Stimulated activated CD8-positive, alpha-beta memory T cell treated with anti-CD3 and anti-CD28 coated beads, Interleukin-7, amount 100 ng/mL, for 48 hours (primary cell): Measurements from ENCODE around the gene PRPF18.
"Not testable (repeated sequence)": the region's sequence is repeated elsewhere in the genome, so short reads cannot be mapped to it uniquely, and the experiment has no call there.

Source experiments
- DNase-seq, 2 donors: peaks; one replicate each; pipeline ENCODE4 v3.0.0-alpha.2; 2020; ENCODE audit warnings: low read depth in 1 of 2; ENCODE audit errors: extremely low read depth in 1 of 2

PRPF18 gene, protein sequence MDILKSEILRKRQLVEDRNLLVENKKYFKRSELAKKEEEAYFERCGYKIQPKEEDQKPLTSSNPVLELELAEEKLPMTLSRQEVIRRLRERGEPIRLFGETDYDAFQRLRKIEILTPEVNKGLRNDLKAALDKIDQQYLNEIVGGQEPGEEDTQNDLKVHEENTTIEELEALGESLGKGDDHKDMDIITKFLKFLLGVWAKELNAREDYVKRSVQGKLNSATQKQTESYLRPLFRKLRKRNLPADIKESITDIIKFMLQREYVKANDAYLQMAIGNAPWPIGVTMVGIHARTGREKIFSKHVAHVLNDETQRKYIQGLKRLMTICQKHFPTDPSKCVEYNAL

GRCh38 chr10:13586676-13587355 lies at the start of gene PRPF18:
Gene PRPF18 (plus strand): TSS chr10:13586965. CDS start chr10:13587087, 122 bp downstream.
- DNase-seq, result peak; percentile 84 to 88

DNA sequence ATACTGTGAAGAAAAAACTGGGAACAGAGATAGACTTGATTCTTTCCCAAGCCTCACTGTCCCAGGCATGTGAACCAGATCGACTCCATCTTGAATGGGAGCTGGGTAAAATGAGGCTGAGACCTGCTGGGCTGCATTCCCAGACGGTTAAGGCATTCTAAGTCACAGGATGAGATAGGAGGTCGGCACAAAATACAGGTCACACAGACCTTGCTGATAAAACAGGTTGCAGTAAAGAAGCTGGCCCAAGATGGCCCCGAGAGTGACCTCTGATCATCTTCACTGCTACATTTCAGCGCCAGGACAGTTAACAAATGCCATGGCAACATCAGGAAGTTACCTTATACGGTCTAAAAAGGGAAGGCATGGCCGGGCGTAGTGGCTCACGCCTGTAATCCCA lies 48.8 kb upstream of the PRPF18 start:
- DNase-seq, result not testable (repeated sequence)

DNA sequence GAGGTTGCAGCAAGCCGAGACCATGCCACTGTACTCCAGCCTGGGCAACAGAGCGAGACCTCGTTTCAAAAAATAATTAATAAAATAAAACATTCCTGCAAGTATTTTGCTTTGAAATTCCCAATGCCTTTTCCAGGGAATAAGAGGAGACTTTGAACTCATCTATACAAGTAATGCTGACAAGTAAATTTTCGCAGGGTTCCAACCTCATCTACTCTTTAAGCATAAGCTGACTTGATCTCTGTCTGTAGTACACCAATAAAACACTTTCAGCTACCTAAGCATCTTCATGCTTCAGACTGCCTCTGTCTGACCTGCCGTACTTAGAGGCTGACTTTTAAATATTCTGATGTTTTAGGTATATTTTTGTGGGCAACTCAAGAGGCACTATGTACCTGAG lies 44.2 kb upstream of the PRPF18 start:
- no peak for DNase-seq

DNA sequence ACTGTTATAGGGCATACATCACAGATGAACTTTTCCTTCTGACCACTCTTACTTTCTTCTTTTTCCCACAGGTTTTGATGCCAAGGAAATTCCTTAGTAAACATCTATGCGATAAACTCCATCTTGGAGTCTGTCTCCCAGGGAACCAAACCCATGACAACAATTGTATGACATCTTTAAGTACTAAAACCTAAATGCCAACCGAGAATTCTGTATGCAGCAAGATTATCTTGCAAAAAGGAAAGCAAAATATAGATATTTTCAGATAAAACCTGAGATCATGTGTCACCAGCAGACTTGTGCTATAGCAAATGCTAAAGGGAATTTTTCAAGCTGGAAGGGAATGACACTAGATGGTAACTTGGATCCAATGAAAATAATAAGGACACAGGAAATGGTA lies 36.0 kb upstream of the PRPF18 start:
- no peak for DNase-seq

DNA sequence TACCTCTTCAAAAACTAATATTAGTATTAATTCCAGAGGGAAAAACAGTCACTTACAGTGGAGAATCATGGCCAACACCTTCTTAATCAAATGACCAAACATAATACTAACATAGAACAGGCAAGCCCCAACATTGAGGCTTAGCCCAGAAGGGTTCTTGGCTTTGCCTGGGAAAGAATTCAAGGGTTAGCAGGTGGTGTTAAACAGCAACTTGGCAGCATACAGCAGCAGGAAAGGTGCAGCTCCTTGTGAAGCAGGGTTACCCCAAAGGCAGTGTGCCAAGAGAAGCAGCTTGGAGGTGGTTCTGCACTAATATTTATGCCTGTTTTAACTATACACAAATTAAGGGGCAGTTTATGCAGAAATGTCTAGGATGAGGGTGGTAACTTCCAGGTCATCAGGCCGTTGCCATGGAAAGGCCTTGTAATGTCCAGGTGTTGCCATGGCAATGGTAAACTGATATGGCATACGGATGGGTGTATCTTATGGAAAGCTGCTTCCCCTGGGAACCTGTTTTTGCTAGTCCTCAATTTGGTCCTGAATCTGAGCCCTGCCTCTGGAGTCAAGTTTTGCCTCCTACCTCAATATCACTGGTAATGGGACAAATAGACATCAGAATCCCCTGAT lies 30.8 kb upstream of the PRPF18 start:
- no peak for DNase-seq

DNA sequence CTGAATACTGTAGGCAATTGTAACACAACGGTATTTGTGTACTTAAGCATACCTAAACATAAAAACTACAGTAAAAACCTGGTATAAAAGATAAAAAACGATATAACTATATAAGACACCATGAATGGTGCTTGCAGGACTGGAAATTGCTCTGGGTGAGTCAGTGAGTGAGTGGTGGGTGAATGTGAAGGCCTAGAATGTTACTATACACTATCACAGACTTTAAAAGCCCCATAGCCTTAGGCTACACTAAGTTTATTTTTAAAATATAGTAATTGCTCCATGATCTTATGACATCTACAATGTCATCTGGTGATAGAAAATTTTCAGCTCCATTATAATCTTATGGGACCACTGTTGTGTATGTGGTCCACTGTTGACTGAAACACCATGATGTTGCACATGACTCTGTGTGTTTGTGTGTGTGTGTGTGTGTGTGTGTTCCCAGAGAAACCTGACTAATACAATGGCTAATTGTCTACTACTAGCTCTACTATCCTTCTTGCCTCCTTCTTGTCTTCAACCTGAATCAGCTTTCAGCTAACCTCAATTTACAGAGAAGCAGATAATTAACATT lies 27.6 kb upstream of the PRPF18 start:
- no peak for DNase-seq

DNA sequence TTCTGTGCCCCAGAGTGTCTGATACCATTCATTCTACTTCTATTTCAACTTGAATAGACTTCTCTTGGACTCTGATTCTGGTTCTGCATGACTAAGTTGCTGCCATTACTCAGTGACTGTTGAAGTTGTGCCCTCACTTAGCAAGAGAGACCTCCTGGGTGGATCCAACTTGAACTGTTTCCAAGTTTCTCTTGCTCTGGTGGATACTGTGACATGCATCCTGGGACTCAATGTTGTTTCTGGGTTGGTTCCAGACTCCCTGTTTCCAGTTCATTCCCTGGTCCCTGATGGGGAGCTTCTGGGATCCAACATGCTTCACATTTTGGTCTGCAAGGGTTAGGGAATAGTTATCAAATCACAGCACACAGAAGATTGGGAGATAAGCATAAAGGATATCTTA lies 26.2 kb upstream of the PRPF18 start:
- DNase-seq, result no peak

DNA sequence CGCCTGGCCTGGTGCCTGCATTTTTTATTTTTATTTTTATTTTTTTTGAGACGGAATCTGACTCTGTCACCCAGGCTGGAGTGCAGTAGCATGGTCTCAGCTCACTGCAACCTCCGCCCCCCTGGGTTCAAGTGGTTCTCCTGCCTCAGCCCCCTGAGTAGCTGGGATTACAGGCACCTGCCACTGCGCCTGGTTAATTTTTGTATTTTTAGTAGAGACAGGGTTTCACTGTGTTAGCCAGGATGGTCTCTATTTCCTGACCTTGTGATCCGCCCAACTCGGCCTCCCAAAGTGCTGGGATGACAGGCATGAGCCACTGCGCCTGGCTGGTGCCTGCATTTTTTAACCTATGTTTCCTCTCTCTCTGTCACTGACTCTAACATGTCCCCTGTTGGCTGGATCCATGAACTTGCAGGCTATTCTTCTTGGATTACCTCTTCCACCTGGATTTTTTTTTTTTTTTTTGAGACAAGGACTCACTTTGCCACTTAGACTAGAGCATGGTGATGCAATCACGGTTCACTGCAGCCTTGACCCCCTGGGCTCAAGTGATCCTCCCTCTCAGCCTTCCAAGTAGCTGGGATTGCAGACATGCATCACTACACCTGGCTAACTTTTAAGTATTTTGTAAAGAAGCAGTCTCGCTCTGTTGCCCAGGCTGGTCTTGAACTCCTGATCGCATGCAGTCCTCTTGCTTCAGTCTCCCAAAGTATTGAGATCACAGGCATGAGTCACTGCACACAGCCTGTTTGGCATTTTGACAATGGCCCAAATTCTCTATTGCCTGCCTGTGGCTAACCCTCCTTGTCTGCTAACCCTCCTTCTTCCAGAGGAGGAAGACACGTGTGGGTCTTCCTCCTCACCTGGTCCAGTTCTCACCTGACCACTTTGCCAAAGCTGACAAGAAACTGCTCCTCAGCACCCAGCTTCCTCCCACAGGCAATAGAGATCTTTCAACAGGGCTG lies 23.0 kb upstream of the PRPF18 start:
- no peak for DNase-seq

DNA sequence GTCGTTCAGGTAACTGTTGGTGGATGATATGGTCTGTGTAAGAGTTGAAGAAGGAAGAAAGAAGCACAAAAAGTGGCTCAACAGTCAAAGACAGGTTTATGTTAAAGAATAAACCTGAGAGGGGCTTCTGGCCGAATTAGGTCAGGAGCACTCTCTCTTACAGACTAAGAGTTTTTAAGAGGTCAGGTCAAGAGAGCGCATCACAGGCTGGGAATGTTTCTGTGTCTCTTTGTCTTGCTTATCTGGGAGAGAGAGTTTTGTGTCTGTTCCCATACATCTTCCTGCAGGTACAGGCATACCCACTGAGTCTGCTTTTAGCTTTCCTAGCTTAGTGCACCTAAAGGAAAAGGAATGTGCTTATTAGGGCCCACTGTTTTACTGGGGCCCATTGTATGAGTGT lies 22.2 kb upstream of the PRPF18 start:
- no peak for DNase-seq

DNA sequence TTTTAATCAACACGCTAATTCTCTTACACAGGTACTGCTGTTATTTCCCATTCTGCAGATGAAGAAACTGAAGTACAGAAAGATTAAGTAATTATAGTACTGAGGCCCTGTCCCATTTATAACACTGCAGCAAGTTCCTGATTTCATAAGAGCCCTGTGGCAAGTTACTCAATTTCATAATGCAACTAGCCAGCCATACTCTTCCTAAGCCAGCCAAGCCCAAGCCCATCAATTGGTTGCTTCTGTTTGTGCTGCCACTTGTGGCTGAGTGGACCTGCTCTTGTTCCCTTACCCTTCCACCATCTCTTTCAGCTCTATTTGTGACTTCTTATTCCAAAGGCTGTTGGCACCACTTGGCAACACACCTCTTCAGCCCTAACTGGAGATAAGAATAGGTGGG lies 19.7 kb upstream of the PRPF18 start:
- DNase-seq, result no peak

DNA sequence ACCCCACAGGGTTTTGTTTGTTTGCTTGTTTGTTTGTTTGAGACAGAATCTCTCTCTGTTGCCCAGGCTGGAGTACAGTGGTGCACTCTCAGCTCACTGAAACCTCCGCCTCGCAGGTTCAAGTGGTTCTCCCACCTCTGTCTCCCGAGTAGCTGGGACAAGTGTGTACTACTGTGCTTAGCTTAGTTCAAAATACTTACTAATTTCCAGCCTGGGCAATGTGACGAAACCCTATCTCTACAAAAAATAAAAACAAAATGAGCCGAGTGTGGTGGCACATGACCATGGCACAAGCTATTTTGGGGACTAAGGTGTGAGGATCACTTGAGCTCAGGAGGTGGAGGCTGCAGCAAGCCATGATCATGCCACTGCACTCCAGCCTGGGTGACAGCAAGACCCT lies 15.2 kb upstream of the PRPF18 start:
- DNase-seq, result no peak

- DNase-seq, result no peak
These were observed 12.8 kb upstream of the PRPF18 start for GRCh38 chr10:13573960-13574359.

- no peak for DNase-seq
These were observed 1.5 kb upstream of the PRPF18 start for GRCh38 chr10:13585195-13585751.

DNA sequence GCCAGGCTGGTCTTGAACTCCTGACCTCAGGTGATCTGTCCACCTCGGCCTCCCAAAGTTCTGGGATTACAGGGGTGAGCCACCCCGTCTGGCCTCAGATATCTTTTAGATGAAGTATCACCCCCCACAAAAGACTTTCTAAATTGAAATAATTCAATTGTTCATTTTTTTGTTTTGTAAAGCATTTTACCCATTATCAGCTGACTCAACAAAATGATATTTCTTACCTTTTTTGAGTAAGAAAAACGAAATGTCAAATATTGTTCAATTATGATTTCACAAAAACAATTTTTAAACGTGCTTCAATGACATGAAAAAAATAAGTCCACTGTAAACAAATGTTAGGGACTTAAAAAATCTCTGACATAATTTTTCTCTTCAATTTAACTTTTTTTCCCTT lies 822 bp upstream of the PRPF18 start:
- no peak for DNase-seq

DNA sequence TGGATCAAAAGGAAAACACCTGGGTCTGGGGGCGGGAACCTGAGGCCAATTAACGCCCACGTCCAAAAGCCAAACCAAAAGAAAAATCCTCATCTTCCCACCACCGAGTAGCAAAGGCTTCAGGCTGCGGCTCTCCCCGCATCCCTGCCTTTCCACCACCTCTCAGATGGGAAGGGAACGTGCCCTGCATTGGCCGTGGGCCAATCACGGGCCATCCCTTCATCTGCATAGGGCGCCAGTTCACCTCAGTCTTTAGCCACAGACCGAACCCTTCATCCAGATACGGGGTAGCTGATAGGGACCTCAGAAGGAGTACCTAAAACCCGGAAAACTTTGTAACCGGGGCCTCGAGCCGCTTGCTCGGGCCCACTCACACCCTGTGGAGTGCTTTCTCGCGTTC lies 626 bp downstream of the PRPF18 start:
- no peak for DNase-seq

- DNase-seq, result no peak
These were observed 2.6 kb downstream of the PRPF18 start for GRCh38 chr10:13589316-13589715.

DNA sequence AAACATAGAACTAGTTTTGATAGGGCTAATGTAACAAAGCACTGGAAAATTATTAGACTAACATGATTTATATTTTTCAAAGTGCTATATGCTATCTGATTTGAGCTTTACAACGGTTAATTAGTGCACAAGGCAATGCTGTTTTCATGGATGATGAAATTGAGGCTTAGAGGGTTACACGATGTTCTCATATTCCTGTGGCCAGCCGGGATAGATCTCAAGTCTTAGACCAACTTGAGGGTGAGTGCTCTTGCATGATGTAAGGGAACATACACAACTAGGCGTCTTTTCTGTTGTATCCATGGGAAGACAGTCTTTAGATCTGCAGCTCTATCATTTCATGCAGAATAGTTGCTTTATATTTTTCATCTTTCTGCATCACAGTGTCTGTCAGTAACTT lies 4.1 kb downstream of the PRPF18 start:
- no peak for DNase-seq

DNA sequence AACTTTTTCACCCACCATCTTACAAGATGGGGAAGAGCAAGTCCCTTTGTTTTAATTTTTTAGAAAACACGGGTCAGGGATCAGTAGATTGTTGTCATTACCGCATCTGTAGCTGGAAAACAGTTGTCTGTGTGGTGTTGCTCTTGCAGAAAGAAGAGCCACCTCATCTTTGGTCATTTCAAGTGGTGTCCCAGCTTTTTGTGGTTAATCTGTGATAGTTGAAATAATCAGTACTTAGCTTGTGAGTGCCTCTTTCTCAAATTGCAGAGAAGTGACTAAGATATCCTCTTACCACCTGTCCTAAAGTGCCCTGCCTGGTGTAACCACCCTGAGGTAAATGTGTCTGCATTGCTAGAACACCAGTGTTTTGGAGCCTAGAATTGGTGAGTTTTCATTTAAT lies 5.5 kb downstream of the PRPF18 start:
- no peak for DNase-seq

DNA sequence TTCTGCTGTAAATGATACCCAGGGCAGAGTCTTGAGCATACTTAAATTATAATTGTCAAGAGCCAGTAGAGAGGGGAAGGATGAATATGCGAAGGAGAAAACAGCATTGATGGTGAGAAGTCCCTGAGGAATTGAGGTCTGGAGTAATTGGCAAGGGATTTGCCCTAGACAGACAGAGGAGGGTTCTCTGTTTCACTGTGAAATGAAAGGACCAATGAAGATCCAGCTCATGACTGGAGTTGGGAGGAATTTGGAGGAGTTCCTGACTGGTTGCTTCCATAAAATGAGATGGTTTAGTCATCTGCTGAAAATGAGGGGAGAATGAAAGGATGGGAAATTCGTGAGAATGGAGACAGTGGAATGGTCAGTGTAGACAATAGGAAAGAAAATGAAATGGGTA lies 6.8 kb downstream of the PRPF18 start:
- DNase-seq, result no peak

- DNase-seq, result no peak
These were observed 7.9 kb downstream of the PRPF18 start for GRCh38 chr10:13594641-13595040.
